ENCODE measurements around the gene PDPN. TPM values are rescaled to one million over a fixed set of nuclear protein-coding genes. Genes with fewer than 3 reads are reported as not detected.

PDPN gene
- total and polyA plus RNA-seq, 9 of the 15 experiments (the other 6 are each of a cell fraction or from before 2014, with no cell fraction given): 0.11 TPM; not detected in 8

GRCh38 chr1:13573586-13573985 is 10.0 kb upstream of the PDPN start:
- H3K36me3 ChIP-seq (ENCODE audit: control insufficient read depth, insufficient read depth, low read length): no peaks in the 10 kb centered on the region
- no peak overlapping the region for H3K27ac ChIP-seq (ENCODE audit: extremely low read depth, low read depth, low read length)
- FAIRE-seq (no peak), ATAC-seq (no peak), DNase-seq (ENCODE audit: extremely low read depth in 1 of 4, low spot score in 3 of 4) (no peak)
- no peaks in the 10 kb centered on the region for H3K79me2 ChIP-seq (ENCODE audit: control insufficient read depth, insufficient read depth, low read length)
- peaks cover 16 to 31% of the 10 kb centered on the region in 2 experiments for H3K27me3 ChIP-seq (ENCODE audit: control insufficient read depth in 2 of 2, insufficient read depth in 2 of 2, low read length in 2 of 2)
- no peak overlapping the region for H3K9ac ChIP-seq (ENCODE audit: insufficient read depth in 1 of 2, low read depth in 2 of 2, low read length in 2 of 2)
- peaks cover 3% of the 10 kb centered on the region; the same call in 1 of the 2 replicates for H4K20me1 ChIP-seq (replicated peaks; ENCODE audit: control insufficient read depth, insufficient read depth, low read length)
- BruUV-seq (replicated peaks): no TSS peak
- H2AFZ ChIP-seq (ENCODE audit: low read depth, low read length): no peak overlapping the region
- H3K4me1 ChIP-seq (replicated peaks in 1 of 2; ENCODE audit: control insufficient read depth in 2 of 2, insufficient read depth in 2 of 2, low read length in 2 of 2): no peaks in the 10 kb centered on the region
- H3K4me2 ChIP-seq (ENCODE audit: insufficient read depth, low read length): no peak overlapping the region
- in situ Hi-C loops (cut with MboI): no loop called here
- 3% methylated on average over 4 of the region's 4 CpGs for WGBS (ENCODE audit: insufficient coverage, low coverage, missing lambda C conversion rate)
- no peaks in the 10 kb centered on the region for H3K9me1 ChIP-seq (ENCODE audit: control insufficient read depth, insufficient read depth, low read length)
- no peaks in the 10 kb centered on the region for H3K9me3 ChIP-seq (replicated peaks; ENCODE audit: control insufficient read depth, insufficient read depth, low read depth, low read length)
- intact Hi-C loops (cut with micrococcal nuclease): no loop called here
- POLR2A ChIA-PET: interaction anchor here (0.6 to 0.7 kb wide), 2 partner anchors 67 to 385 kb away, joined by 3 read pairs; no protein-coding TSS in a partner anchor
- TF ChIP-seq THRB (CRISPR knock-in tag; conservative IDR thresholded peaks at IDR 0.05): no peak
- no peak for TF ChIP-seq ZNF77 (CRISPR knock-in tag; IDR thresholded peaks at IDR 0.05)
- no peak for TF ChIP-seq MAX (CRISPR knock-in tag; IDR thresholded peaks at IDR 0.05)
- no peak for TF ChIP-seq CEBPG (CRISPR knock-in tag; IDR thresholded peaks at IDR 0.05)
- no peak for TF ChIP-seq CEBPG (tag; conservative IDR thresholded peaks at IDR 0.05 in 1 of 2, IDR thresholded peaks at IDR 0.05 in 1 of 2)
- TF ChIP-seq BCL6 (CRISPR knock-in tag; IDR thresholded peaks at IDR 0.05): no peak
- TF ChIP-seq ZNF24 (IDR thresholded peaks at IDR 0.05): no peak
- TF ChIP-seq JUNB (CRISPR knock-in tag; conservative IDR thresholded peaks at IDR 0.05): no peak
- no peak for TF ChIP-seq ELK1 (CRISPR knock-in tag; IDR thresholded peaks at IDR 0.05)
- no peak for TF ChIP-seq ZKSCAN8 (CRISPR knock-in tag; IDR thresholded peaks at IDR 0.05)
- CTCF ChIA-PET (ENCODE audit: low intra/inter-chr PET ratio): no interaction called here
- H3K4me3 ChIP-seq: no peak overlapping the region

Measured in K562 (cell line).